AG04450 (cell line): ENCODE results near the gene TMEM178A. TPM values are rescaled to one million over a fixed set of nuclear protein-coding genes. Genes with fewer than 3 reads are reported as not detected.

Source experiments
- CTCF ChIA-PET: fragments of 300-600, 350-600 bp; formaldehyde crosslinking; extraction: SDS; loops from one replicate; lab custom pipeline; 2022; ENCODE audit warnings: antibody characterized with exemption, inconsistent platforms; lab: Charles Lee
- POLR2A ChIA-PET: fragments of 350-600 bp; formaldehyde crosslinking; extraction: SDS; loops from one replicate; lab custom pipeline; 2021; ENCODE audit warnings: antibody characterized with exemption, inconsistent platforms; lab: Yijun Ruan, JAX
- DNase-seq: peaks from one replicate; pipeline ENCODE4 v3.0.0-alpha.2; 2011; ENCODE audit warnings: low read depth, low spot score
- H3K27ac ChIP-seq: one replicate; pipeline ENCODE4 v1.5.1; 2012; ENCODE audit warnings: low read depth, low read length, control low read depth
- H3K27me3 ChIP-seq: one replicate; pipeline ENCODE4 v1.6.0; 2012; ENCODE audit warnings: low read length; ENCODE audit not compliant: control insufficient read depth, insufficient read depth
- H3K4me3 ChIP-seq: 2 replicates; pipeline ENCODE4 v1.5.1; 2011; ENCODE audit warnings: mild to moderate bottlenecking, low read depth, low read length, control low read depth
- H3K9me3 ChIP-seq: 2 replicates; pipeline ENCODE4 v1.5.1; 2012; ENCODE audit warnings: low read length; ENCODE audit not compliant: control insufficient read depth, insufficient read depth
- polyA plus RNA-seq: library from polyadenylated mRNA; depleted of rRNA; stranded (reverse); fragments of >200 nt; gene quantifications from 2 replicates; pipeline ENCODE4 v1.2.3, GENCODE V29; 2011
- TF ChIP-seq, protein P1 (sequence below): IDR thresholded peaks from 2 replicates; pipeline ENCODE4 v1.5.1; 2011; ENCODE audit warnings: low read depth, low read length, control low read depth, inconsistent platforms

TMEM178A gene
- polyA plus RNA-seq, 1 experiment: 1.1 TPM

DNA sequence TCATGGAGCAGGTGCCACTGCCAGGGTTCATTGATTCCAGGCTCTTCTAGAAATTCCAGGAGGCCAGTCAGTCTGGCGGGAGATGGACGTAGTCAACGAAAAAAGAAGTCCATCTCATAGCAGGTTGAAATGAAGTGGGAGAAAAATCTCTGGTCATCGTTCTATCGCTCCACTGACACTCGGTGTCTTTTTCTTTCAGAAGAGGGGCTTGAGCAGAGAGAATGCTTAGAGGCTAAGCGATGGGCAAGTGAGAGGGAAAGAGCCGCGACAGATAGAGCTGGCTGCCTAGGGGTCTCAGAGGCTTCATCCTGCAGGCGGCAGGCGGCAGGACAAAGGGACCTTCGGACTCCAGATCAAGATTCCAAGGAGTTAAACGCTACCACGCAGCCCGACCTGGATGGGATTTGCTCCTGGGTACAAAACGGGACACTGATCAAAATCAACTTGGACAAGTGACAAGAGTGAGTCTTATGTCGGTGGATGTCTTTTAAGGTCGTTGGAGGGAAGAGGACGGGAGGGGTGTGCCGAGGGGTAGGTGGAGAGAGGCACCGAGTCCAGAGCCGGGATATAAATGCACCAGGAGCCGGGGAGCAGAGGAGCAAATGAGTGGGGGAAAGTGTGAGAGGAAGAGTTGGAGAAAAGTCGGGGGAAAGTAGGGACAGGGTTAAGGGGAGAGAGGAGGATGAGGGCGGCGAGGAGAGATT lies 677 bp upstream of the TMEM178A start:
- Histone ChIP-seq H3K27ac (no peak overlapping the region), H3K9me3 (no peaks in the 10 kb centered on the region; the same call in 1 of the 2 replicates), H3K27me3 (peaks cover 49% of the 10 kb centered on the region), H3K4me3 (no peak overlapping the region)
- ChIA-PET CTCF (no interaction called here), POLR2A (no interaction called here)
- DNase-seq: no peak
- TF ChIP-seq, protein P1, sequence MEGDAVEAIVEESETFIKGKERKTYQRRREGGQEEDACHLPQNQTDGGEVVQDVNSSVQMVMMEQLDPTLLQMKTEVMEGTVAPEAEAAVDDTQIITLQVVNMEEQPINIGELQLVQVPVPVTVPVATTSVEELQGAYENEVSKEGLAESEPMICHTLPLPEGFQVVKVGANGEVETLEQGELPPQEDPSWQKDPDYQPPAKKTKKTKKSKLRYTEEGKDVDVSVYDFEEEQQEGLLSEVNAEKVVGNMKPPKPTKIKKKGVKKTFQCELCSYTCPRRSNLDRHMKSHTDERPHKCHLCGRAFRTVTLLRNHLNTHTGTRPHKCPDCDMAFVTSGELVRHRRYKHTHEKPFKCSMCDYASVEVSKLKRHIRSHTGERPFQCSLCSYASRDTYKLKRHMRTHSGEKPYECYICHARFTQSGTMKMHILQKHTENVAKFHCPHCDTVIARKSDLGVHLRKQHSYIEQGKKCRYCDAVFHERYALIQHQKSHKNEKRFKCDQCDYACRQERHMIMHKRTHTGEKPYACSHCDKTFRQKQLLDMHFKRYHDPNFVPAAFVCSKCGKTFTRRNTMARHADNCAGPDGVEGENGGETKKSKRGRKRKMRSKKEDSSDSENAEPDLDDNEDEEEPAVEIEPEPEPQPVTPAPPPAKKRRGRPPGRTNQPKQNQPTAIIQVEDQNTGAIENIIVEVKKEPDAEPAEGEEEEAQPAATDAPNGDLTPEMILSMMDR: no peak

DNA sequence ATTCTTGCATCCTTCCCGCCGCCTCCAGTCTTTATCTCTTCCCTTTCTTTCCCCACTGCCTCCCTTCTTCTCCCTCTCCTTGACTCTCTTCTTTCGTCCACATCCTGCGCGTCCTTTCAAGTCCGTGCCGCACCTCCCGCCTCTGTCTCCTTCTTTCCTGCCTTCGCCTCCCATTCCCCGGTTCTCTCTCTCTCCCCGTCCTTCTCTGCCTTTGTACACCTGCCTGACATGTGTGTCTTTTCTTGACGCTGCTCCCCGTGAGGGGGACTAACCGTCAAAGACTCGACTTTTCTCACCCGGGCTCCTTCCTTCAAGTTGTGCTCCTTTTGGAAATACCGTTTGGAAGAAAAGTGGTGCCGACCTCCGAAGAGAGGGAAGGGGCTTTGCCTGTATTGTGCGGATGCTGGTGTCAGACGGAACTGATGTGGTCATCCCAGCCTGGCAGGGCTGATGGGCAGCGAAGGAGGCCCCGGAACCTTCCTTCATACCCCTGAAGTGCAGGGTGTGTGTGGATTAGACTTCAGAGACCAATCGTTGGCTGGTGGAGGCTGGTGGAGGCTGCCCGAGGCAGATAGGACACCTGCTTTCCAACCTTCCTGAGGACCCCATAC lies 879 bp downstream of the TMEM178A start:
- no peak for DNase-seq
- TF ChIP-seq, protein P1: no peak
- CTCF ChIA-PET: no interaction called here
- H3K27ac ChIP-seq: no peak overlapping the region
- POLR2A ChIA-PET: no interaction called here
- H3K9me3 ChIP-seq: no peaks in the 10 kb centered on the region; the same call in 1 of the 2 replicates
- peak overlapping the region; percentile 50 for H3K4me3 ChIP-seq
- peaks cover 60% of the 10 kb centered on the region for H3K27me3 ChIP-seq

DNA sequence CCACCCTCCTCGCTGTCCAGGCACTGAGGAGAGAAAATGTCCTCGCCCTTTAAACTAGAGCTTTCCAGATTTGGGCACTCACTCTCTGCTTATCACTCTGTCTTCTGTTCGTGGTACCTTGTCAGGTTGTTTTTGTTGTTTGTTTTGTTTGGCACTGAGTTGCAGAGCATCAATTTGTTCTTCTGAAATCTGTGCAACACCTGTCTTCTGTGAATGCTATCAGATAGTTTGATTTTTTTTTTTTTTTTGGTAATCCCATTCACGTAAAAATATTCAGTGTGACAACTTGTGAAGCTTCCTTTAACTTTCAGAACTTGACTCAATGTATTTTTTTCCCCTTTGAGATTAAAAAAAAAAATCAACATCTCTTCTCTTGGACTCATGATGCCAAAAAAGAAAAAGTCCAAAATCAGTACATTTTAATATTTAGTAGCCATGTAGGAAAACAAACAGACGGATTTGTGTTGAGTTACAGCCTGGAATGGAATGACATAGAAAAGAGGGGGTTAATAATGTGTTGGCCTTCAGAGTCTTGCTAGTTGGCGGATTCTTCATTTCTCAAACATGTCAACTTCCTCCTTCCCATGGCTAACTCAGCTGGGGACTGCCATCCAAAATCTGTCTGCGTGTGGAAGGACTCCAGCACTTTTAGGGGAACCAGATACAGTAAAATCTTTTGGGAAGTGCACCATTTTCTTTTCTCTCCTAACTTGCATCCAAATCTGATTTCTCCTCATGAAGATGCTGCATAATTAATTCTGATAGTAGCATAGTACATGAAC lies 1.6 kb downstream of the TMEM178A start:
- ChIA-PET POLR2A (no interaction called here), CTCF (interaction anchor here (0.6 kb wide), 1 partner anchor 1731 kb away, joined by 3 read pairs; no protein-coding TSS in a partner anchor)
- DNase-seq: no peak
- peaks cover 65% of the 10 kb centered on the region for H3K27me3 ChIP-seq
- no peaks in the 10 kb centered on the region; the same call in 1 of the 2 replicates for H3K9me3 ChIP-seq
- H3K27ac ChIP-seq: no peak overlapping the region
- no peak overlapping the region for H3K4me3 ChIP-seq
- TF ChIP-seq, protein P1: no peak

DNA sequence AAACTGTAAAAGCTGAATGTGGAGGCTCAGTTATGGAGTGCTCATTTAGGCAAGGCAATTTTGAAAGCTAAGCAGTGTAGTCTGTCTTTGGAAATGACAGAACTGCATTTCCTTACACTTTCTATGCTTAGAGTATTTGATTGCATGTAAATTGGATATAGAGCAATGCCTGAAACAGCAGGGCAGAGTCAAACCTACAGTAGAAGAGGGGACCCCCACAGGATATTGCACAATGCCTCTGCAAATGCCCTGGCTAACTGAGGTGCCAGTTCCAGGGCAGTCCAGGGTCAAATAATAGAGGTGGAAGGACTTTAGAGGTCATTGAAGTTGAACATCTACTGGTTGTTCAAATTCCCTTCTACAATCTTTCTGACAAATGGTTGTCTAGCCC lies 2.2 kb downstream of the TMEM178A start:
- no peak for DNase-seq
- Histone ChIP-seq H3K27me3 (peaks cover 70% of the 10 kb centered on the region), H3K9me3 (no peaks in the 10 kb centered on the region; the same call in 1 of the 2 replicates), H3K4me3 (no peak overlapping the region), H3K27ac (no peak overlapping the region)
- POLR2A ChIA-PET: no interaction called here
- TF ChIP-seq, protein P1: no peak
- CTCF ChIA-PET: interaction anchor here (0.6 kb wide), 1 partner anchor 1730 kb away, joined by 3 read pairs; no protein-coding TSS in a partner anchor
